Stimulated activated naive CD4-positive, alpha-beta T cell (primary cell): ENCODE data around the gene CNNM1.
A peak's percentile ranks its signal among the peaks of the same experiment; 100 is the strongest.

Experiments
- DNase-seq, 6 experiments: peaks; one replicate each; lab custom pipeline; 2025; lab: John Stamatoyannopoulos, UW

The CNNM1 gene

GRCh38 chr10:99418910-99419624 is 89.9 kb downstream of the CNNM1 start:
- DNase-seq = no peak

GRCh38 chr10:99419688-99420087 is 90.5 kb downstream of the CNNM1 start:
- DNase-seq = no peak

- DNase-seq = no peak
Observed at GRCh38 chr10:99421233-99421739, 92.1 kb downstream of the CNNM1 start.

- no peak for DNase-seq
Observed at GRCh38 chr10:99422529-99423096, 93.5 kb downstream of the CNNM1 start.

- DNase-seq = no peak
Observed at GRCh38 chr10:99424656-99425055, 95.5 kb downstream of the CNNM1 start.

- DNase-seq = no peak
Observed at GRCh38 chr10:99425204-99425603, 96.0 kb downstream of the CNNM1 start.

- DNase-seq = no peak
Observed at GRCh38 chr10:99426689-99427088, 97.5 kb downstream of the CNNM1 start.

- DNase-seq = no peak
Observed at GRCh38 chr10:99427566-99428190, 98.5 kb downstream of the CNNM1 start.

- no peak for DNase-seq
Observed at GRCh38 chr10:99429517-99430095, 100.5 kb downstream of the CNNM1 start.

GRCh38 chr10:99430116-99430450 is 100.9 kb downstream of the CNNM1 start:
- no peak for DNase-seq

GRCh38 chr10:99430451-99431189 is 101.5 kb downstream of the CNNM1 start, which contains the start of gene GOT1:
GOT1 (minus strand) TSS chr10:99430624; CDS start chr10:99430565, 59 bp downstream.
- peak; percentile 84 to 96 (median 92) for DNase-seq

- DNase-seq = peak in 2 of 6 experiments; percentile 3 to 14
Observed at GRCh38 chr10:99431190-99431760, 102.1 kb downstream of the CNNM1 start.

- DNase-seq = no peak
Observed at GRCh38 chr10:99432047-99432446, 102.9 kb downstream of the CNNM1 start.

- DNase-seq = no peak
Observed at GRCh38 chr10:99432881-99433280, 103.7 kb downstream of the CNNM1 start.

- DNase-seq = no peak
Observed at GRCh38 chr10:99433378-99434020, 104.3 kb downstream of the CNNM1 start.

GRCh38 chr10:99435986-99436638 is 107.0 kb downstream of the CNNM1 start:
- DNase-seq = peak in 2 of 6 experiments; percentile 30 to 41

GRCh38 chr10:99438890-99439289 is 109.7 kb downstream of the CNNM1 start:
- DNase-seq = no peak

GRCh38 chr10:99442394-99442793 is 113.2 kb downstream of the CNNM1 start:
- DNase-seq = no peak

GRCh38 chr10:99443500-99443899 is 114.3 kb downstream of the CNNM1 start:
- DNase-seq = no peak
